Small intestine (tissue), 7 donors: ENCODE results near the gene FBXO10. TPM values are rescaled to one million over a fixed set of nuclear protein-coding genes. Genes with fewer than 3 reads are reported as not detected.

Experiments used
- DNase-seq, 2 donors: peaks; one replicate each; pipeline versions ENCODE4 v3.0.0 to v3.0.0-alpha.2; 2013
- FAIRE-seq: peaks from 2 replicates; lab custom pipeline; 2012; peaks lifted over from hg19 to GRCh38; lab: Jason Lieb, UNC
- H3K27ac ChIP-seq, 3 donors: one replicate each; pipeline ENCODE4 v1.5.1; 2013; ENCODE audit warnings: low read length in 2 of 3, mild to moderate bottlenecking in 2 of 3, control low read depth in 1 of 3, inconsistent platforms in 1 of 3, low read depth in 1 of 3, moderate library complexity in 1 of 3
- H3K27me3 ChIP-seq, 3 donors: one replicate each; pipeline ENCODE4 v1.6.1; 2013; ENCODE audit warnings: low read length in 3 of 3, inconsistent platforms in 1 of 3; ENCODE audit not compliant: control insufficient read depth in 3 of 3, insufficient read depth in 3 of 3
- H3K36me3 ChIP-seq, 3 donors: one replicate each; pipeline ENCODE4 v1.6.1; 2013; ENCODE audit warnings: low read length in 3 of 3, inconsistent platforms in 1 of 3, low read depth in 1 of 3, mild to moderate bottlenecking in 1 of 3, moderate library complexity in 1 of 3; ENCODE audit not compliant: control insufficient read depth in 3 of 3, insufficient read depth in 2 of 3
- H3K4me1 ChIP-seq, 3 donors: one replicate each; pipeline ENCODE4 v1.6.1; 2013; ENCODE audit warnings: low read length in 2 of 3, inconsistent platforms in 1 of 3, low read depth in 1 of 3, mild to moderate bottlenecking in 1 of 3, moderate library complexity in 1 of 3; ENCODE audit not compliant: control insufficient read depth in 3 of 3, insufficient read depth in 2 of 3
- H3K4me3 ChIP-seq, 3 donors: one replicate each; pipeline ENCODE4 v1.5.1; 2013; ENCODE audit warnings: low read length in 3 of 3, control low read depth in 1 of 3, inconsistent platforms in 1 of 3, low read depth in 1 of 3, mild to moderate bottlenecking in 1 of 3, moderate library complexity in 1 of 3
- H3K9me3 ChIP-seq, 2 donors: one replicate each; pipeline ENCODE4 v1.6.1; 2013; ENCODE audit warnings: low read depth in 1 of 2, low read length in 1 of 2; ENCODE audit not compliant: control insufficient read depth in 2 of 2, insufficient read depth in 1 of 2
- WGBS, 3 donors: extraction: QIAGEN DNeasy Blood & Tissue Kit; methylation state at CpG; one replicate each; pipeline ENCODE4 v1.1.7; 2013; 5-methylcytosine and 5-hydroxymethylcytosine counted together
- polyA plus RNA-seq, 4 donors: library from polyadenylated mRNA; stranded (reverse) in 3 of 4; unstranded in 1 of 4; fragments of 200-250 nt in 3 of 4; fragments of 120-200 nt in 1 of 4; gene quantifications; one replicate each; pipeline versions ENCODE4 v1.2.1 to v1.2.3, GENCODE V29; 2013
- donor health status: healthy with polysubstance abuse.
- donor health status: control.
- donor health status: control.
- donor health status: Bipolar disorder and iron deficiency.
- donor health status: healthy.

Gene FBXO10
- polyA plus RNA-seq, 4 donors: 1.4 to 4.4 (median 2.4) TPM

GRCh38 chr9:37587521-37587920, 11.3 kb upstream of the FBXO10 start:
- FAIRE-seq (no peak), DNase-seq (peak in 1 of 2 donors; percentile 57)
- peak overlapping the region in 1 of 3 donors; percentile 20 for H3K27ac ChIP-seq

GRCh38 chr9:37583522-37584121, 7.4 kb upstream of the FBXO10 start:
- no peak for FAIRE-seq
- Histone ChIP-seq H3K27me3 (no peaks in the 10 kb centered on the region), H3K4me1 (no peaks in the 10 kb centered on the region), H3K36me3 (peaks cover 7 to 11% (median 9%) of the 10 kb centered on the region in 3 donors), H3K9me3 (no peaks in the 10 kb centered on the region), H3K4me3 (no peak overlapping the region), H3K27ac (peak overlapping the region in 1 of 3 donors; percentile 4)
- no peak for DNase-seq
- WGBS, 3 donors: 69 to 83% (median 78%) methylated on average over 3 of the region's 3 CpGs

More at GRCh38 chr9:37587521-37587920, 11.3 kb upstream of the FBXO10 start:
- H3K27me3 ChIP-seq: no peaks in the 10 kb centered on the region
- H3K4me3 ChIP-seq: no peak overlapping the region
- peaks cover 7 to 12% (median 9%) of the 10 kb centered on the region in 3 donors for H3K36me3 ChIP-seq
- H3K4me1 ChIP-seq: peaks cover 2 to 5% (median 5%) of the 10 kb centered on the region in 3 donors
- H3K9me3 ChIP-seq: no peaks in the 10 kb centered on the region
- WGBS, 3 donors: 57 to 73% (median 60%) methylated on average over 4 of the region's 4 CpGs

GRCh38 chr9:37582548-37583157, 6.5 kb upstream of the FBXO10 start:
- FAIRE-seq: peak; percentile 15
- peak; percentile 58 to 64 for DNase-seq
- Histone ChIP-seq H3K27me3 (no peaks in the 10 kb centered on the region), H3K27ac (no peak overlapping the region), H3K4me3 (no peak overlapping the region), H3K36me3 (peaks cover 7 to 11% (median 9%) of the 10 kb centered on the region in 3 donors), H3K9me3 (no peaks in the 10 kb centered on the region), H3K4me1 (no peaks in the 10 kb centered on the region)
- WGBS, 3 donors: 68 to 76% (median 68%) methylated on average over 6 of the region's 6 CpGs

- WGBS, 3 donors: 8 to 14% (median 9%) methylated on average over 5 of the region's 5 CpGs
- Histone ChIP-seq H3K36me3 (peaks cover 0 to under 1% (median 0%) of the 10 kb centered on the region in 3 donors), H3K27ac (peak overlapping the region in 2 of 3 donors; percentile 56 to 68), H3K27me3 (no peaks in the 10 kb centered on the region), H3K4me3 (peak overlapping the region; percentile 62 to 86 (median 72)), H3K4me1 (peaks cover 0 to 26% (median 0%) of the 10 kb centered on the region in 3 donors), H3K9me3 (no peaks in the 10 kb centered on the region)
- peak; percentile 30 to 32 for DNase-seq
- no peak for FAIRE-seq
These were observed 667 bp downstream of the FBXO10 start for GRCh38 chr9:37575511-37575914.

- no peak for FAIRE-seq
- H3K36me3 ChIP-seq: no peaks in the 10 kb centered on the region
- H3K4me3 ChIP-seq: no peak overlapping the region
These were observed 1.2 kb downstream of the FBXO10 start for GRCh38 chr9:37575001-37575400.

GRCh38 chr9:37574241-37574721, 1.9 kb downstream of the FBXO10 start:
- peak overlapping the region in 1 of 3 donors; percentile 47 for H3K27ac ChIP-seq
- peaks cover 0 to 26% (median 0%) of the 10 kb centered on the region in 3 donors for H3K4me1 ChIP-seq
- H3K27me3 ChIP-seq: no peaks in the 10 kb centered on the region
- DNase-seq (peak; percentile 37 to 79), FAIRE-seq (no peak)
- no peaks in the 10 kb centered on the region for H3K9me3 ChIP-seq
- no peaks in the 10 kb centered on the region for H3K36me3 ChIP-seq
- H3K4me3 ChIP-seq: no peak overlapping the region
- WGBS, 3 donors: 7 to 39% (median 25%) methylated on average over 5 of the region's 5 CpGs

More at GRCh38 chr9:37575001-37575400, 1.2 kb downstream of the FBXO10 start:
- Histone ChIP-seq H3K4me1 (peaks cover 0 to 26% (median 0%) of the 10 kb centered on the region in 3 donors), H3K27ac (peak overlapping the region in 1 of 3 donors; percentile 47), H3K9me3 (no peaks in the 10 kb centered on the region), H3K27me3 (no peaks in the 10 kb centered on the region)
- WGBS, 3 donors: 60 to 69% (median 63%) methylated on average over 5 of the region's 5 CpGs
- DNase-seq: no peak

- no peaks in the 10 kb centered on the region for H3K27me3 ChIP-seq
- H3K9me3 ChIP-seq: no peaks in the 10 kb centered on the region
- no peaks in the 10 kb centered on the region for H3K36me3 ChIP-seq
- WGBS, 3 donors: 90 to 100% (median 95%) methylated on average over 1 of the region's 1 CpG
- DNase-seq (no peak), FAIRE-seq (no peak)
- no peak overlapping the region for H3K27ac ChIP-seq
- H3K4me3 ChIP-seq: no peak overlapping the region
- peaks cover 0 to 20% (median 0%) of the 10 kb centered on the region in 3 donors for H3K4me1 ChIP-seq
These were observed 4.9 kb downstream of the FBXO10 start for GRCh38 chr9:37571282-37571681.

- WGBS, 3 donors: 84 to 93% (median 84%) methylated on average over 3 of the region's 3 CpGs
- FAIRE-seq (no peak), DNase-seq (no peak)
- Histone ChIP-seq H3K27ac (no peak overlapping the region), H3K36me3 (peaks cover 0 to 2% (median 0%) of the 10 kb centered on the region in 3 donors), H3K4me1 (no peaks in the 10 kb centered on the region), H3K9me3 (peaks cover 2 to 14% of the 10 kb centered on the region in 2 donors), H3K27me3 (no peaks in the 10 kb centered on the region), H3K4me3 (no peak overlapping the region)
These were observed 9.5 kb downstream of the FBXO10 start for GRCh38 chr9:37566716-37567115.
